Measurements from ENCODE around the gene NAA80.

The NAA80 gene

DNA sequence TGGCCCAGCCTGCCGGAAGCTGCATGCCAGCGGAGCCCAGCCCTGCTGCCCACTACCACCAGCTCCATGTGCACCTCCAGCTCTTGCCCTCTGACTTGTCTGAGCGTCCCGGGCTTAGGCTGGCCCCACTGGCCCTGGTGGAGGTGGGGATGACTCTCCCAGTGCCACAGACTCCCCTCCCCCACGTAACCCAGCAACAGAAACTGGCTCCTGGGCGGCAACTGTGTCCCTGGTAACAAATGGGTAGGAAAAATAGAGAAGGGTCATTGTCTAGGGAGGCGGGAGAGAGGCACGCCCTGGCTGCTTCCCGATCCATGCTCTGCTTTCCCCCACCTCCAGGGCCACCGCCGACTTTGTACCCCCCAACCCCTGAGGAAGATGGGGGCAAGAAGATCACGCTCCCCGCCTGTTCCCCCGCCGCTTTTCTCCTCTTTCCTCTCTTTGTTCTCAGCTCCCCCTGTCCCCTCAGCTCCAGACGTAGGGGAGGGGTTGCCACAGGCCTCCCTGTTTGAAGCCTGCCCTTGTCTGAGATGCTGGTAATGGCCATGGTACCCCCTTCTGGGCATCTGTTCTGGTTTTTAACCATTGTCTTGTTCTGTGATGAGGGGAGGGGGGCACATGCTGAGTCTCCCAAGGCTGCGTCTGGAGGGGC lies 41.0 kb downstream of the NAA80 start:
- no peak for DNase-seq (ENCODE audit: low read depth in 2 of 2)

GRCh38 chr3:50256978-50257890 lies 42.0 kb downstream of the NAA80 start:
- no peak for DNase-seq (ENCODE audit: low read depth in 2 of 2)

DNA sequence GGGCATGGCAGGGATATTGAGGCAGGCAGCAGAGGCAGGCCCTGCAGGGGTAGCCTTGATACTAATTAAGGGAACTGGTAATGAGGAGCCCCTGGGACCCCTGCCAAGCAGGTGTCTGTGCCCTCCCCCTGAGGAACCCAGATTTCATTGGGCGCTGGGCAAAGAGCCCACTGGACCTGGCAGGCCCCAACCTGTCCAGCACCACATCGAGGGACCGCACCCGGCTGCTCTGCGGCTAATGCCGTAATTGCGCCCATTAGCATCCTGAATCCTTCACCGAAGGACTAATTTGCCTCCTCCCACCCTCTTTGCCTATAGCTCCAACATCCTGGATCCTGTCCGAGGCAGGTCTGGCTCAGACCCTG lies 44.0 kb downstream of the NAA80 start:
- no peak for DNase-seq (ENCODE audit: low read depth in 2 of 2)

DNA sequence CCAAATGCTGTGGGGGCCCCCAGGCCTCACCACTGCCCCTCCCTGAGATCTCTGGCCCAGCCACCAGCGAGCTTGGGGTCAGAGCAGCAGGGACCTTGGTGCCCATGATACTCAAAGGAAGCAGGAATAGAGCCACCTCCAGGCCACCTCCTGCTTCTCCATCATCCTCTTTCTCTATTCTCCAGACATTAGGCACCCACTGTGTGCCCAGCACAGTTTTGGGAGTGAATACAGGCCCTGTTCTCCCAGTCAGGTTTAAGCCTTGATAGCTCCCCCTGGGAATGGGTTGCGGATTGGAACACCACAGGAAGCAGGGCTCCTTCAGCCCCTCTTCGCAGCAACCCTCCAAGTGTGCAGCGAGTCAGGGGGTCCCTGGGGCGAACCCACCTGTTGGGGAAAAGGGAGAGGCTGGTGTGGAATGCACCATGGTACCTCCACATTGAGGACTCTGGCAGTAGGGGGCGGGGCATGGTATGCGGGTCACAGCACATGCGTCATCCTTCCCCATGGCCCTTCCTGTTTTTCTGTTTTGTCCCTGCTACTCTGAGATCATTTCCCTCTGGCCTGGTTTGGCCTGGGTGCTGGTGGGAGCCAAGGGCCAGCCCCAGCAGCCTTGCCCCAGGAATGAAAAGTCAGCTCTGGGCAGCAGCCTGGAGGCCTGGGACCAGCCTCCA lies 44.5 kb downstream of the NAA80 start:
- DNase-seq (ENCODE audit: low read depth in 2 of 2): no peak

DNA sequence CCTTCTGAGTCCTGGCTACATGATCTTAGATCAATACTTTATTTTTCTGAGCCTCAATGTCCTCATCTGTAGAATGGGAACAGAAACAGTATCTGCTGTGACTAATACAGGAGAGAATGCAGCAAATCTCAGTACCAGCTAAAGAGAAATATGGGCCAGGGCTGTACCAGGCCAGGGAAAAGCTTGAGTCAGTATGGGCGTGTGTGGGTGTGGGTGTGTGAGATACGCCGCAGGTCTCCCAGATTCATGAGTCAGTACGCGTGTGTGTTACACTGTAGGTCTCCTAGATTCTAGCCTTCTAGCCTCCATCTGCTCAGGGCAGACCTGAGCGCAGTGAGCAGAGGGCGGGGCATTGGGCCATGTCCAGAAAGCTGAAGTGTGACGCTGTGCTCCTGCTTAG lies 48.0 kb downstream of the NAA80 start:
- DNase-seq (ENCODE audit: low read depth in 2 of 2): no peak

GRCh38 chr3:50250514-50250913 lies 48.7 kb downstream of the NAA80 start:
- DNase-seq (ENCODE audit: low read depth in 2 of 2): no peak

DNA sequence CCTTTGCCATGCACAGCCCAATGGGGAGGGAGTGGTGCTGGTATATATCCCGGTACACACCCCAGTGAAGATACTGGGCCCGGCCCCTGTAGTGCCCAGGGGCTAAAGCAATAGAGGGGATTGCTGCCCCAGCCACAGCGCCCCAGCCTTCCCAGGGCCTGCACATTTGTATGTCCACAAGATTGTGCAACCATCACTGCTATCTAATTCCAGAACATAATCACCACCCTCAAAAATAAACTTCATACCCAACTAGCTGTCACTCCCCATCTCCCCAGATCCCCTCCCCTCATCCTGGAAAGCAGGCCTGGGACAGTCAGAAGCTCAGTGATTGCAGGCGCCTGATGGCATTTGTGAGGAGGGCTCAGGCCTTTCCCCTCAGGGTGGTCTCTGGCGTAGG lies 49.7 kb downstream of the NAA80 start:
- DNase-seq (ENCODE audit: low read depth in 2 of 2): no peak

- no peak for DNase-seq (ENCODE audit: low read depth in 2 of 2)
These were observed 50.8 kb downstream of the NAA80 start for GRCh38 chr3:50248387-50248786.

GRCh38 chr3:50246517-50246954 lies 52.7 kb downstream of the NAA80 start:
- DNase-seq (ENCODE audit: low read depth in 2 of 2): peak; percentile 48 to 58

Data from stimulated activated CD8-positive, alpha-beta memory T cell treated with anti-CD3 and anti-CD28 coated beads, Interleukin-7, amount 100 ng/mL, for 1 hour (primary cell).